ENCODE data around the gene SLC22A7.

Gene SLC22A7

GRCh38 chr6:43283905-43284304 is 14.2 kb upstream of the SLC22A7 start:
- Mint-ChIP-seq H3K27me3 (peaks cover 28% of the 10 kb centered on the region), H3K4me3 (no peak overlapping the region)
- ATAC-seq (ENCODE audit: low read depth): no peak

GRCh38 chr6:43284991-43285781 is 12.9 kb upstream of the SLC22A7 start:
- DNase-seq (ENCODE audit: low spot score in 2 of 2) (no peak), ATAC-seq (ENCODE audit: low read depth) (no peak)
- Mint-ChIP-seq H3K27me3 (peaks cover 29% of the 10 kb centered on the region), H3K27ac (no peak overlapping the region), H3K9me3 (no peaks in the 10 kb centered on the region), H3K4me1 (peaks cover 5% of the 10 kb centered on the region), H3K4me3 (no peak overlapping the region), H3K36me3 (no peaks in the 10 kb centered on the region)

More at GRCh38 chr6:43283905-43284304, 14.2 kb upstream of the SLC22A7 start:
- Mint-ChIP-seq H3K9me3 (no peaks in the 10 kb centered on the region), H3K27ac (no peak overlapping the region), H3K36me3 (no peaks in the 10 kb centered on the region), H3K4me1 (peaks cover 5% of the 10 kb centered on the region)
- no peak for DNase-seq (ENCODE audit: low spot score in 2 of 2)

GRCh38 chr6:43285832-43286231 is 12.2 kb upstream of the SLC22A7 start:
- Mint-ChIP-seq H3K4me1 (peaks cover 5% of the 10 kb centered on the region), H3K27me3 (peaks cover 24% of the 10 kb centered on the region), H3K36me3 (no peaks in the 10 kb centered on the region), H3K4me3 (no peak overlapping the region), H3K9me3 (no peaks in the 10 kb centered on the region), H3K27ac (no peak overlapping the region)
- no peak for DNase-seq (ENCODE audit: low spot score in 2 of 2)
- no peak for ATAC-seq (ENCODE audit: low read depth)

GRCh38 chr6:43286456-43286979 is 11.5 kb upstream of the SLC22A7 start:
- H3K27me3 Mint-ChIP-seq: peaks cover 22% of the 10 kb centered on the region
- DNase-seq (ENCODE audit: low spot score in 2 of 2): no peak
- no peaks in the 10 kb centered on the region for H3K36me3 Mint-ChIP-seq
- no peak for ATAC-seq (ENCODE audit: low read depth)
- no peak overlapping the region for H3K27ac Mint-ChIP-seq
- H3K9me3 Mint-ChIP-seq: no peaks in the 10 kb centered on the region
- H3K4me3 Mint-ChIP-seq: no peak overlapping the region
- peaks cover 5% of the 10 kb centered on the region for H3K4me1 Mint-ChIP-seq

GRCh38 chr6:43286980-43287716 is 10.9 kb upstream of the SLC22A7 start:
- Mint-ChIP-seq H3K36me3 (no peaks in the 10 kb centered on the region), H3K9me3 (no peaks in the 10 kb centered on the region), H3K4me3 (no peak overlapping the region), H3K27ac (no peak overlapping the region), H3K4me1 (peaks cover 5% of the 10 kb centered on the region), H3K27me3 (peaks cover 22% of the 10 kb centered on the region)
- DNase-seq (ENCODE audit: low spot score in 2 of 2) (no peak), ATAC-seq (ENCODE audit: low read depth) (no peak)

- no peak overlapping the region for H3K27ac Mint-ChIP-seq
- no peaks in the 10 kb centered on the region for H3K9me3 Mint-ChIP-seq
- H3K4me1 Mint-ChIP-seq: peaks cover 5% of the 10 kb centered on the region
- no peak overlapping the region for H3K4me3 Mint-ChIP-seq
- DNase-seq (ENCODE audit: low spot score in 2 of 2) (no peak), ATAC-seq (ENCODE audit: low read depth) (no peak)
- peaks cover 21% of the 10 kb centered on the region for H3K27me3 Mint-ChIP-seq
- H3K36me3 Mint-ChIP-seq: no peaks in the 10 kb centered on the region
Observed at GRCh38 chr6:43287717-43288679, 10.1 kb upstream of the SLC22A7 start.

- no peaks in the 10 kb centered on the region for H3K36me3 Mint-ChIP-seq
- H3K4me1 Mint-ChIP-seq: peaks cover 5% of the 10 kb centered on the region
Observed at GRCh38 chr6:43290339-43290904, 7.6 kb upstream of the SLC22A7 start.

GRCh38 chr6:43290905-43291355 is 7.1 kb upstream of the SLC22A7 start:
- Mint-ChIP-seq H3K9me3 (no peaks in the 10 kb centered on the region), H3K27ac (no peak overlapping the region), H3K27me3 (peaks cover 14% of the 10 kb centered on the region), H3K4me1 (peaks cover 2% of the 10 kb centered on the region), H3K4me3 (no peak overlapping the region), H3K36me3 (no peaks in the 10 kb centered on the region)
- ATAC-seq (ENCODE audit: low read depth): no peak
- no peak for DNase-seq (ENCODE audit: low spot score in 2 of 2)

More at GRCh38 chr6:43290339-43290904, 7.6 kb upstream of the SLC22A7 start:
- Mint-ChIP-seq H3K4me3 (no peak overlapping the region), H3K9me3 (no peaks in the 10 kb centered on the region), H3K27ac (no peak overlapping the region), H3K27me3 (peaks cover 20% of the 10 kb centered on the region)
- DNase-seq (ENCODE audit: low spot score in 2 of 2) (no peak), ATAC-seq (ENCODE audit: low read depth) (no peak)

GRCh38 chr6:43291708-43292107 is 6.4 kb upstream of the SLC22A7 start:
- Mint-ChIP-seq H3K27ac (no peak overlapping the region), H3K4me1 (peaks cover 2% of the 10 kb centered on the region), H3K27me3 (peaks cover 12% of the 10 kb centered on the region), H3K36me3 (no peaks in the 10 kb centered on the region), H3K4me3 (no peak overlapping the region), H3K9me3 (no peaks in the 10 kb centered on the region)
- ATAC-seq (ENCODE audit: low read depth): no peak
- DNase-seq (ENCODE audit: low spot score in 2 of 2): no peak

- no peaks in the 10 kb centered on the region for H3K4me1 Mint-ChIP-seq
- no peak for DNase-seq (ENCODE audit: low spot score in 2 of 2)
- peaks cover 9% of the 10 kb centered on the region for H3K27me3 Mint-ChIP-seq
- no peaks in the 10 kb centered on the region for H3K36me3 Mint-ChIP-seq
- ATAC-seq (ENCODE audit: low read depth): no peak
- no peak overlapping the region for H3K27ac Mint-ChIP-seq
- H3K4me3 Mint-ChIP-seq: no peak overlapping the region
- no peaks in the 10 kb centered on the region for H3K9me3 Mint-ChIP-seq
Observed at GRCh38 chr6:43292341-43292740, 5.7 kb upstream of the SLC22A7 start.

- no peaks in the 10 kb centered on the region for H3K36me3 Mint-ChIP-seq
- DNase-seq (ENCODE audit: low spot score in 2 of 2) (no peak), ATAC-seq (ENCODE audit: low read depth) (no peak)
- H3K4me3 Mint-ChIP-seq: no peak overlapping the region
- H3K9me3 Mint-ChIP-seq: no peaks in the 10 kb centered on the region
- peaks cover 7% of the 10 kb centered on the region for H3K27me3 Mint-ChIP-seq
- no peaks in the 10 kb centered on the region for H3K4me1 Mint-ChIP-seq
- no peak overlapping the region for H3K27ac Mint-ChIP-seq
Observed at GRCh38 chr6:43292763-43293318, 5.2 kb upstream of the SLC22A7 start.

GRCh38 chr6:43293698-43294097 is 4.4 kb upstream of the SLC22A7 start:
- no peaks in the 10 kb centered on the region for H3K36me3 Mint-ChIP-seq
- no peaks in the 10 kb centered on the region for H3K4me1 Mint-ChIP-seq
- peaks cover 6% of the 10 kb centered on the region for H3K27me3 Mint-ChIP-seq
- DNase-seq (ENCODE audit: low spot score in 2 of 2) (no peak), ATAC-seq (ENCODE audit: low read depth) (no peak)
- H3K4me3 Mint-ChIP-seq: no peak overlapping the region
- no peaks in the 10 kb centered on the region for H3K9me3 Mint-ChIP-seq
- no peak overlapping the region for H3K27ac Mint-ChIP-seq

- Mint-ChIP-seq H3K27me3 (peaks cover 6% of the 10 kb centered on the region), H3K4me1 (no peaks in the 10 kb centered on the region), H3K36me3 (no peaks in the 10 kb centered on the region), H3K4me3 (no peak overlapping the region), H3K27ac (no peak overlapping the region), H3K9me3 (no peaks in the 10 kb centered on the region)
- ATAC-seq (ENCODE audit: low read depth): no peak
- DNase-seq (ENCODE audit: low spot score in 2 of 2): no peak
Observed at GRCh38 chr6:43294536-43294935, 3.5 kb upstream of the SLC22A7 start.
